ENCODE measurements around the gene NEDD4L. TPM values are rescaled to one million over a fixed set of nuclear protein-coding genes. Genes with fewer than 3 reads are reported as not detected.

The NEDD4L gene
- total and polyA plus RNA-seq, 7 donors: 14.8 to 28.0 (median 19.6) TPM

DNA sequence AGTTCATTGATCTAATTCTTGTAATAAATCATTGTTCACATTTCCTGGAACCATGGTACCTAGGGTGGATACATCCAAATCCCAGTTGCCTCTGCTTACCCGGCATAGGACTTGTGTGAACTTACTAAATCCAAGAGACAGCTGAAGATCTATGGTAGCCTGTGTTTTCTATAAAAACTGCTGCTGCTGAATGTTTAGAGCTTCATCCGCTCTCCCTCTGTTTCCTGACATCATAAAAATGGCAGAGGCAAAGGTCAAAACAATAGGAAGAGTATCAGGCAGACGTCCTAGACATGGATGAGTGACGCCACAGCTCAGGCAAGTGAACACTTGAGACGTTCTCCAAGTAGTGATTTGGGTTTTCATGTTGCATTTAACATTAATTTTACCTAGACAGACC, 326.6 kb downstream of the NEDD4L start:
- TF ChIP-seq, protein P1, sequence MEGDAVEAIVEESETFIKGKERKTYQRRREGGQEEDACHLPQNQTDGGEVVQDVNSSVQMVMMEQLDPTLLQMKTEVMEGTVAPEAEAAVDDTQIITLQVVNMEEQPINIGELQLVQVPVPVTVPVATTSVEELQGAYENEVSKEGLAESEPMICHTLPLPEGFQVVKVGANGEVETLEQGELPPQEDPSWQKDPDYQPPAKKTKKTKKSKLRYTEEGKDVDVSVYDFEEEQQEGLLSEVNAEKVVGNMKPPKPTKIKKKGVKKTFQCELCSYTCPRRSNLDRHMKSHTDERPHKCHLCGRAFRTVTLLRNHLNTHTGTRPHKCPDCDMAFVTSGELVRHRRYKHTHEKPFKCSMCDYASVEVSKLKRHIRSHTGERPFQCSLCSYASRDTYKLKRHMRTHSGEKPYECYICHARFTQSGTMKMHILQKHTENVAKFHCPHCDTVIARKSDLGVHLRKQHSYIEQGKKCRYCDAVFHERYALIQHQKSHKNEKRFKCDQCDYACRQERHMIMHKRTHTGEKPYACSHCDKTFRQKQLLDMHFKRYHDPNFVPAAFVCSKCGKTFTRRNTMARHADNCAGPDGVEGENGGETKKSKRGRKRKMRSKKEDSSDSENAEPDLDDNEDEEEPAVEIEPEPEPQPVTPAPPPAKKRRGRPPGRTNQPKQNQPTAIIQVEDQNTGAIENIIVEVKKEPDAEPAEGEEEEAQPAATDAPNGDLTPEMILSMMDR (IDR thresholded peaks at IDR 0.05): no peak
- no peaks in the 10 kb centered on the region for H3K27me3 ChIP-seq (ENCODE audit: insufficient read depth in 3 of 3, low read length in 2 of 3)
- no peak overlapping the region for H3K4me3 ChIP-seq
- H3K9me3 ChIP-seq: no peaks in the 10 kb centered on the region
- peaks cover 11 to 98% of the 10 kb centered on the region in 2 donors for H3K36me3 ChIP-seq (ENCODE audit: insufficient read depth in 1 of 2, low read depth in 1 of 2)
- no peaks in the 10 kb centered on the region for H3K4me1 ChIP-seq
- intact Hi-C loops (cut with DNase I): no loop called here
- WGBS, 3 donors: 74 to 80% (median 75%) methylated on average over 5 of the region's 5 CpGs
- no peak for ATAC-seq
- H3K27ac ChIP-seq: no peak overlapping the region
- no peak for DNase-seq

DNA sequence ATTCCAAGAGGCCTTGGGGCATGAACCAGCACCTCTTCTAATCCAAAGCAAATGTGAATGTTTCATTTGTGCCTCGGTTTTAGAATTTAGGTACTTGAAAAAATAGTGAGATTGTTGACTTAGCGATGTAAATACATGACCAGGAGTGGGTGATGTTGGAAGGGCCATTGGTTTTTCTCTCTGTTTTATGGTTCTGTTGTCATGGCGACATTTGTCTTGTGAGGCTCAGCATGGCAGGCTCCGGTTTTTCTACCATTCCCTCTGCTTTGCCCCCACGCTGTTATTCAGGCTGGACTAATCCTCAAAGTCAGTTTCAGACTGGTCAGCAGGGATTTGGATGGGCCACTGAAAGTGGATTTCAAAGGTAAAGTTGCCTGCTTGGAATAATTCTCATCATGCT, 329.5 kb downstream of the NEDD4L start:
- DNase-seq (no peak), ATAC-seq (no peak)
- Histone ChIP-seq H3K9me3 (no peaks in the 10 kb centered on the region), H3K27ac (no peak overlapping the region), H3K4me3 (no peak overlapping the region), H3K27me3 (ENCODE audit: insufficient read depth in 3 of 3, low read length in 2 of 3) (no peaks in the 10 kb centered on the region), H3K4me1 (no peaks in the 10 kb centered on the region), H3K36me3 (ENCODE audit: insufficient read depth in 1 of 2, low read depth in 1 of 2) (peaks cover 6 to 98% of the 10 kb centered on the region in 2 donors)
- TF ChIP-seq, protein P1 (IDR thresholded peaks at IDR 0.05): no peak
- intact Hi-C loops (cut with DNase I): no loop called here
- WGBS, 3 donors: 75 to 89% (median 81%) methylated on average over 5 of the region's 5 CpGs

- TF ChIP-seq, protein P1 (IDR thresholded peaks at IDR 0.05): no peak
- 87 to 98% (median 93%) methylated on average over 8 of the region's 8 CpGs for WGBS, 3 donors
- Histone ChIP-seq H3K36me3 (ENCODE audit: insufficient read depth in 1 of 2, low read depth in 1 of 2) (peaks cover 6 to 91% of the 10 kb centered on the region in 2 donors), H3K4me3 (no peak overlapping the region), H3K9me3 (no peaks in the 10 kb centered on the region), H3K27me3 (ENCODE audit: insufficient read depth in 3 of 3, low read length in 2 of 3) (no peaks in the 10 kb centered on the region), H3K4me1 (no peaks in the 10 kb centered on the region), H3K27ac (no peak overlapping the region)
- no peak for ATAC-seq
- no peak for DNase-seq
- intact Hi-C loops (cut with DNase I): no loop called here
Observed at GRCh38 chr18:58375051-58375450, 331.0 kb downstream of the NEDD4L start.

- H3K4me1 ChIP-seq: no peaks in the 10 kb centered on the region
- intact Hi-C loops (cut with DNase I): no loop called here
- H3K27ac ChIP-seq: no peak overlapping the region
- peaks cover 1 to 80% of the 10 kb centered on the region in 2 donors for H3K36me3 ChIP-seq (ENCODE audit: insufficient read depth in 1 of 2, low read depth in 1 of 2)
- H3K27me3 ChIP-seq (ENCODE audit: insufficient read depth in 3 of 3, low read length in 2 of 3): no peaks in the 10 kb centered on the region
- ATAC-seq: peak in 1 of 4 donors; percentile 9
- DNase-seq: no peak
- no peak overlapping the region for H3K4me3 ChIP-seq
- TF ChIP-seq, protein P1 (IDR thresholded peaks at IDR 0.05): no peak
- no peaks in the 10 kb centered on the region for H3K9me3 ChIP-seq
- WGBS, 3 donors: 78 to 86% (median 80%) methylated on average over 27 to 28 of the region's 28 CpGs
Observed at GRCh38 chr18:58378411-58379379, 334.7 kb downstream of the NEDD4L start.

Measured in psoas muscle (tissue), 8 donors.